ENCODE results near the gene CC2D2A.
"Not testable (repeated sequence)": the region's sequence is repeated elsewhere in the genome, so short reads cannot be mapped to it uniquely, and the experiment has no call there.

The CC2D2A gene

DNA sequence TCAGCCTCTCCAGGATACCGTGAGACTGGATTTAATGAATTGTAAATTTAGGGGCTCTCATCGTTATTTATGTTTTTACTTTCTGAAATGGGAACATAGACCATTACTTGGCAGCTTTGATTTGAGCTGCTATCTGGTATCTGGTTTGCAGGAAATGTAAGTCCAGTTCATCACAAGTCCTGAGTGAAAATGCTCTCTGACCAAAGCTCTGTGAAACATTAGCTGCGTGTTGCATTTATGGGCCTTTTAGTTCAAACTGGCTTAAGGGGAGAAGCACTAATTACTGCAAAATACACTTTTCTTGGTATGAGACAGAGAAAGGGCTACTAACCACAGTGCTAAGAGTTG, 420 bp downstream of the CC2D2A start:
- DNase-seq, result no peak

DNA sequence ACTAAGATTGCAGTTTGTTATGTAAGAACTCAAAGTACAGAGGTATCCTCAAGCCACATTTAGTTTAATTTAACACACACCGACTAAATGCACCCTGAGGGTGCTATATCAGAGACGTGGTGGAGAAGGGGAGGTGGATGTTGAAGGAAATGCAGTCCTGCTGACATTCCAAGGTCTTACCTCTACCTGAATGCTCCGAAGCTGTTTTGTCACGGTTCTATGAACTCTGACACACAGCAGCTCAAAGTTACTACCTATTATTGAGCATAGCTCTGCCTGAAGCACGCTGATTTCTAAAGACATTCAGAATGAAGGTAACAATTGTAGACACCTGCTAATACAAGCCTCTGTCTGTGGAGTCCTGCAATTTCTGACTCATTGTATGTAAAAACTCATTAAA, 6.7 kb downstream of the CC2D2A start:
- no peak for DNase-seq

DNA sequence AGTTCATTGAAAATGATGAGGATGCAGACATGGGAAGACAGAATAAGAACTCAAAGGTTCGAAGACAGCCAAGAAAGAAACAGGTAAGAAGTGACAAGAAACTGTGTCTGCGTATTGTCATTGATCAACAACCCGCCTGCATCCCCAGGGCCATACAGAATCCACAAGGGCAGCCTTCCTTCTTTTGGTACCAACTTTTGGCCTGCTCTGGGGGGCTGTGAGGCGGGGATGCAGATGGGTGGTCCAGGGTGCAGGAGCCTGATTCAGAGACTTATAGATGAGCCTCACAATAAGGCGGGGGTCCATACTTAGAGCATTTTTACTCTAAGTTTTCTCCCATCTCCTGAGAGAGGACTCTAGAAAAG, 9.0 kb downstream of the CC2D2A start:
- no peak for DNase-seq

DNA sequence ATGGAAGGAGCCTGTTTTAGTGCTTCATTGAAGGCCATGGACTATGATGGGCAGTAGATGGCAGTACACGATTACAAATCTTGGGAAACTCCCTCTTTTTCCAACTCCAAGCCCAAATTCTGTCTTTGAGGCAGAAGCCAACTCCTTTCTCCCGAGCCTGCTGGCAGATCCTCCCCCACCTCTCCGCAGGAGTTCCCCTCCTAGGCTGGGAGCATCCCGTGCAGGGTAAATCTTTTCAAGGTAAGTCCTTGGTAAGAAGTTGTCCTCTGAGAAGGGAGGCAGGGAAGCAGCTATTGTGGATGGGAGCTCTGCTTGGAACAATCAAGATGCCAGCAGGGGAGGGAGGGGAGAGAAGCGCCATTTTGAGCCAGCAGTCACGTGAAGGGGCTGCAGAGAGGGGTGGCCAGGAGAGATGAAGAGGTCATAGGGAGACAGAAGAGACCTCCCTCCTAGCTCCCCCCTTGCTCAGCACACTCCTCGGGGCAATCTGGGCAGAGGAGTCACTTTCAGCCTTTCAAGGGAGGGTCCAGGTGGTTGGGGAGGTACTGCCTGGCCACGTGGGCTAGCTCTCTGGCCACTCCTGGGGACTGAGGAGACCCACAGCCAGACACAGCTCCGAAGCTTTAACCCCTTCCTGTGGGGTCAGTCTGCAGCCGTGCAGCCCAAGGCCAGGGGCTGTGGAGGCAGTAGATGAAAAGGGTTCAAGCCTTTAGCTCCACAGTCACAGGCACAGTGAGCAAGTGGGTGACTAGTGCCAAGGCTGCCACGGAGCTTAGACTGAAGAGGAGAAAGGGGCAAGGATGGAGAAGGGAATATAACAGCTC, 9.6 kb downstream of the CC2D2A start:
- DNase-seq, result no peak

DNA sequence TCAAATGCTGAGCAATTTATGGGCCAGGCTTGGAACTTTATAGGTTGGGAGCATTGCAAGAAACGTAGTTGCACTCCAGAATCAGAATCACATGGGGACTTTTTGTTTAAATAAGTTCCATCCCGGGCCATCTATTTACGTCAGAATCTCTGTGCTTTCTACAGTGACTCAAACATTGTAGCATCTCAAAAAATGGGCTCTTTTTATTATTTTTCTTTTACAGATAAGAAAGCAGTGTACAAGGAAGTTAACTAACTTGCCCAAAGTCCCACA, 10.2 kb downstream of the CC2D2A start:
- DNase-seq, result no peak

DNA sequence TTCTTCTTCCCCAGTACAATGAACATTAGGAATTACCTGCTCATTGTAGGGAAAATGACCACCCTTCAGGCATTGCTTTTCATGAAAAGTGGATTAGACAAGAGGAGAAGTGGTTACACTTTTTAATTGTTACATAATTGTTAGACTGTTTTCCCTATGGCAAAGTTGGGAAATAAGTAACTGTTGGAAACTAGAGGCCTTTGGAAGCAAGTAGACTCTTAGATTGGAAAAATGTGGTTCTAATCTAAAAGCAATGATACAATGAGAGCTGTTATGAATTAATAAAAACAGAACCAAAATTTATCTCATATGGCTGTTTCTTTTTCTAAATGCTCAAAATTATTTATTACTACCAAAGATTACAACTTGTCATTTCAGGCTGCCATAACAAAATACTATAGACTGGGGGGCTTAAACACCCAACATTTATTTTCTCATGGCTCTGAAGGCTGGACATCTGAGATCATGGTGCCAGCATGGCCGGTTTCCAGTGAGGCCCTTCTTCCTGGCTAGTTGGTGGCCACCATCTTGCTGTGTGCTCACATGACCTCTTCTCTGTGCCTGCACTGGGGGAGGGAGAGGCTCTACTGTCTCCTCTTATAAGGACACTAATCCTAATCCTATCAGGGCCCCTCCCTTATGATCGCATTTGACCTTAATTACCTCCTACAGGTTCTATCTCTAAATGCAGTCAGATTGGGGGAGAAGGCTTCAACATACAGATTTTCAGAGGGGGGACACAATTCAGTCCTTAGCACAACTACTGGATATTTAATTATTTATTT, 12.5 kb downstream of the CC2D2A start:
- no peak for DNase-seq

DNA sequence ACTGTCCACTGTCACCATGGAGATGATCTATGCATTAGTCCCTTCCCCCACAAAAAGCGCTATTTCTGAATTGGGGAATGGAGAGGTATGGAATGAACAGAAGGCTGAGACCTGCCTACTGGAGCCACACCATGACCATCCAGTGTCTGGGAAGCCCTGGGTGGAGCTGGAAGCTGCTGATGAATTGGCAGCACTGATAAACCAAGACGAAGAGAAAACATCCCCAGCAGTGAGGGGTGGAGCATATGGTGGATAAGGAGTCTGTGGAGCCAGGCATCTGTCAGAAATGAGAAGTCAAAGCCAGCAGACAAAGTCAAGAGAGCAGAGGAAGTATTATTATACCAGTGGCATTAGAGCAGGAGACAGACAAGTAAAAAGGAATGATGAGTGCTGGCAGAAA, 13.2 kb downstream of the CC2D2A start:
- DNase-seq, result no peak

DNA sequence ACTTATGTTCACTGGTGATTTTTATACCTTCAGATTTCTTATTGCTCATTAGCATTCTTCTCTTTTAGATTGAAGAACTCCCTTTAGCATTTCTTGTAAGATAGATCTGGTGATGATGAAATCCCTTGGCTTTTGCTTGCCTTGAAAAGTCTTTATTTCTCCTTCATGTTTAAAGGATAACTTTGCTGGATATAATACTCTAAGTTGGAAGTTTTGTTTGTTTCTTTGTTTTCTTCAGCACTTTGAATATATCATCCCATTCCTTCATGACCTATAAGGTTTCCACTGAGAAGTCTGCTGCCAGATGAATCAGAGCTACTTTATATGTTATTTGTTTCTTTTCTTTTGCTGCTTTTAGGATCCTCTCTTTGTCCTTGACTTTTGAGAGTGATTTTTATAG, 18.5 kb downstream of the CC2D2A start:
- DNase-seq, result no peak

DNA sequence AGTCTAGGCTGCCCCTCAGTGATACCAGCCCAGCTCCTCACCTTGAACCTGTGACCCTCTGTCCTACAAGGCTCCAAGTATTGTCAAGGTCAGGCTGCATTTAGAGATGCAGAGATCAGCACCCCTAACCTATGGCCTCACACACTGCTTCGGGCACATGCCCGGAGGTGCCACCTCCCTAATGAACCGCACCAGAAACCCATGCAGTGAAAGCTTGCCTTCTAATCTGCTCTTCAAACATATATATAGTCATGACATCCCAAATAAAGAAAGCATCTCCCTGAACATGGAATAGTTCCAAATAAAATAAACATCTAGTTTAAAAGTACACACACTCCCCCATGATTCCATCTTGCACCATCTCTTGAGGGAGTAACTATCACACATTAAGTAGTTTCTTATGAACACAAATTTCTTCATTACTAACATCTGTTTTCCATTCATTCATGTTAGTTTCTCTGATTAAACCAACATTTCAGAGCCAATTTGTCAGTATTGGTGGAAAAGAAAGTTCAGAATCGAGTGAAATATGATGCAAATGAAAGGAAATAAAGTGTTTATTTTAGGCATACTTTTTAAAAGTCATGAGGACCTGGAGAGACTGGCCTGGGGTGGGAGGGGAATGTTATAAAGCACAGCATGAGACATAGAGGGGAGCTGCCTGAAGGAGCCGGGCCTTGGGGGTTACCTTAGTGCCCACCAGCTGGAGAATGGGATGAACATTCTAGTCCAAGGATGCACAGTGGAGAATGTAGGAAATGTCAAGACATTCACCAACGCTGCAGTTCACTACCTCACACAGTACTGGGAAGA, 19.2 kb downstream of the CC2D2A start:
- DNase-seq, result no peak

DNA sequence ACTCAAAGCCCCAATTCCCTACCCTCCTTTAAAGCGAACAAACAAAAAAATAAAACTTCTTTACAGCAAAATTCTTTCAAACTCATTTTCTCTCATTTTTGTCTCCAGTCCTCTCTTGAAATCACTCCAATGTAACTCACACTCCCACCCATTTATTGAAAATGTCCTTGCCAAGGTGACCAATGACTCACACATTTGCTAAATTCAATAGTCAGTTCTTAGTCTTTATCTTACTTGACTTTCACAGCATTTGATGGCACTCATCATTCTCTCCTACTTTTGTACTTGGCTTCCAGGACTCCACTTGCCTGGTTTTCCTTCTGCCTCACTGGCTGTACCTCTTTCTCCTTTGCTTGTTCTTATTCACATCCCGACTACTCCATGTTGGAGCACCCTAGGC, 19.9 kb downstream of the CC2D2A start:
- no peak for DNase-seq

DNA sequence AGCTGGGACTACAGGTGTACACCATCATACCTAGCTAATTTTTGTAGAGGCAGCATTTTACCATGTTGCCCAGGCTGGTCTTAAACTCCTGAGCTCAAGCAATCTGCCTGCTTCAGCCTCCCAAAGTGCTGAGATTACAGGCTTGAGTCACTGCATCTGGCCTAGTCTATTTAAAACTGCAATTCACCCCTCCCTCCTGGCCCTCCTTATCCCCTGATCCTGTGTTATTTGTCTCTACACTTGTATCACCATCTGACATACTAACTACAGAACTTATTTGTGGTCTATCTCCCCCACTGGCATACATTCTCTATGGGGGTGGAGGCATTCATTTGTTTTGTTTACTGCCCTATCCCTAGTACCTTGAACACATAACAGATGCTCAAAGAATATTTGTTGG, 23.7 kb downstream of the CC2D2A start:
- DNase-seq, result no peak

DNA sequence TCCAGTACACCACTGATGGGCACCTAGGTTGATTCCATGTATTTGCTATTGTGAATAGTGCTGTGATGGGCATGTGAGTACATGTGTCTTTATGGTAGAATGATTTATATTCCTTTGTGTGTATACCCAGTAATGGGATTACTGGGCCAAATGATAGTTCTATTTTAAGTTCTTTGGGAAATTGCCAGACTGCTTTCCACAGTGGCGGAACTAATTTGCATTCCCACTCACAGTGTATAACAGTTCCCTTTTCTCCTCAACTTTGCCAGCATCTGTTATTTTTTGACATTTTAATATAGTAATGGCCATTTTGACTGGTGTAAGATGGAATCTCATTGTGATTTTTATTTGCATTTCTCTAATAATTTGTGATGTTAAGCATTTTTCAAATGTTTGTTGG, 25.9 kb downstream of the CC2D2A start:
- DNase-seq, result no peak

DNA sequence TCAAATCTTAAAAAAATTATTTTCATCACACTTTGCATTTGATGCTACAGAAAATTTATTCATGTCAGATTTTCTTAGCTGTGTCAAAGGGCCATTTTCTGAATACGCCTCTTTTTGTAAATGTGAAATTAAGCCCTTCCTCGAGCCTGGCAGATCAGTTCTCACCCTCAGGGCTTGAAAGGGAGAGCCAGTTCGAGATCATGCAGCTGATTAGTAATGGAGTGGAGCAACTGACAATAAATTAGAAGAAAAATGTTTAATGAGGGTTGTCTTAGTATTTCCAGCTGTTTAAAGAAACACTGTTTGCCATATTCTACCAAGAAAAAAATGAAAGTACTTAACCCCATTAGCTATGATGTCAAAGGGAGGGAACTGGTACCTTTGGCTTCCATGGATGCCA, 28.7 kb downstream of the CC2D2A start:
- no peak for DNase-seq

DNA sequence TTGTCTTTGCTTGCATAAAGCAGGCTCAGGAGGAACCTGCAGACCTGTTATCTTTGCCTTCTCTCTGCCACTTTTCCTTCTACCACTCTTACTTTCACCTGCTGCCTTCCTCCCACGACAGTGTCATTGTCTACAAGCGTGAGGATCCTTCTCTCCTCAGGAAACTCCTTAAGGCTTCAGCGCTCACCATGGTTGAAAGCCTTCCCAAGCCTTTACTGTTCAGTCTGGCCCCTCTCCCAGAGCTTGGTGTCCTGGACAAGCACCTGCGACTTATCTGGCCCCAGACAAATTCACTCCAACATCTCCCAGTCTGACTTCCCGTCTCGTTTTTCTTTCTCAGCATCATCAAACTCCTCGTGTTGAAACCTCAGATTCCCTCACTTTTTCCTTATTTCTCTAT, 31.0 kb downstream of the CC2D2A start:
- DNase-seq, result no peak

DNA sequence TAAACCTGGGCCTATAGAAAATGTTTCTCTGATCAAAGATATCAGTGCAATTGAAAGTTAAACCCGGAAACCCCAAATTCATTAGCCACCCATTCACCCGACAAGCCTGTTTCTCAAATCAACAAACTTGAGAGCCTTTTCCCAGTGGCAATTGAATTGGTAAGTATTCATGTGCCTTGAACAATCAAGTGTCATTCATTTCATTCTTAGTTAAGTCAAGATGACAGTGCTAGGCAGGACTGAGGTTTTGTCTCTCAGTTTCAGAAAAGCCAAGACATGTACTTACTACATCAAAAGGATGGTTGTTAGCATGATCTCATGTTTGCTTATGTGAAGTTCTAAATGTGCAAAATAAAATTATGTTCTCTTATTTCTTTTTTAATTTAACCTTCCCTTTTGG, 32.3 kb downstream of the CC2D2A start:
- DNase-seq, result no peak

DNA sequence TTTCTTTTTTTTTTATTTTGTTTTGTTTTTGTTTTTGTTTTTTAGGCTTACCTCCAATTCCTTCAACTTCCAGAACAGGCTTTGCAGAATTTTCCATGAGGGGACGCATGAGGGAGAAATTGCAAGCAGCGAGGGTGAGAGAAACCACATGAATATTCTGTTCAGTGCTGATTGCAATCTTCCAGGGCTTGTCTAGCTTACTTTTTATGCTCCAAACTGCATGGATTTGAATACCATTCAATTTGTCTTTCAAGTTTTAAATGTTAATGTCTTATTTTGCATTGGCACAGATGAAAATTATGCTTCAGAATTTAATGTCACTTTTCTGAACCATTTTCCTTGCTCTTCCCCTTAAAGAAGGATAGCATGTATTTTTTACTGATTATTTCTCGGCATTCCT, 32.7 kb downstream of the CC2D2A start:
- no peak for DNase-seq

DNA sequence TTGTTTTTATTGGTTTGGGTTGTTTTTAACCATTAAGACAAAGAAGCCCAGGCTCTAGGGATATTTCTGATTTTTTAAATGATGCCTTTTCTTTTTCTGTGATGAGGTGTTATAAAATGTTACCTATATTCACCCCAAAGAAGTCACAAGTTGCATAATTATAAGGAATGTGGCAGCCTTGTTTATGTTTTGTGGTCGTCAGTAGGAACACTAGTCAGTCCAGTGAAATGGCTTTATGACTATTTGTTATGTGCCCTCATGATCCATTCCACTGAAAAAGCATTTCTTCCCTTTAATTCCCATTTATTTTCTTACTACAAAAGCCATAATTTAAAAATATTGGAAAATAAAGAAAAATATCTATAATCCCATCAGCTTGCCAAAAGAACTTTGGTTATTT, 34.4 kb downstream of the CC2D2A start:
- DNase-seq, result no peak

DNA sequence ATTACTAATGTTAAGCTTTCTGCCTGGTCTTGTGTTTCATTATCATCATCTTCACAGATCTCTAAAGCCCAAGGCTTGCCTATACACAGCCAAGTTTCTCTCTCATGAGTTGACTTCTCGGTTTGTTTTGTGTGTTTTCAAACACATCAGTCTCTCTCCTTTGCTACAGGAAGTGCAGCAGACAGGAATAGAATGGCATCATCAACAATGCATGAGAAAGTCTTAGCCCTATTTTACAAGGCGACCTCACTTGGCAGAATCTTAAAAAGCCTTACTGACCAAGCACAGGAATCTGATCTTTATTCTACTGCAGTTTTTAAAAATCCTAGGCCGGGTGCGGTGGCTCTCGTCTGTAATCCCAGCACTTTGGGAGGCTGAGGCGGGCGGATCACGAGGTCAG, 36.8 kb downstream of the CC2D2A start:
- no peak for DNase-seq

DNA sequence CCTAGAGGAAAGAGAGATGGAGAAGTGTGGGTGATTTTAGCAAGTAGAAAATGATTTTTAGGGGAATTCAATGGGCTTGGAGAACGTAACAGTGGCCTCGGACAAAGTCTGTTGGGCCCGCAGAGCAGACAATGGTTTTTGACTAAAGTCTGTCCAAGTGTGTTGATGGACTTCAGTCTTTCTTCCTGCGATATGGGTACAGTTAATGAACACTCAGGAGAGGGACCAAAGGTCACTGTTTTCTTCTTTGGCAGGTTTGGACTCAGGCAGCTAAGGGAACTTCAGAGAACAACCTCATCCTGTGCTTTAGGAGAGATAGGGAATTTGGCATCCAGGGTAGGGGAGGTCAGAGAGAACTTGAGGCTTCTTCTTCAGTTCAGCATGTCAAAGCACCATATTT, 38.0 kb downstream of the CC2D2A start:
- no peak for DNase-seq

DNA sequence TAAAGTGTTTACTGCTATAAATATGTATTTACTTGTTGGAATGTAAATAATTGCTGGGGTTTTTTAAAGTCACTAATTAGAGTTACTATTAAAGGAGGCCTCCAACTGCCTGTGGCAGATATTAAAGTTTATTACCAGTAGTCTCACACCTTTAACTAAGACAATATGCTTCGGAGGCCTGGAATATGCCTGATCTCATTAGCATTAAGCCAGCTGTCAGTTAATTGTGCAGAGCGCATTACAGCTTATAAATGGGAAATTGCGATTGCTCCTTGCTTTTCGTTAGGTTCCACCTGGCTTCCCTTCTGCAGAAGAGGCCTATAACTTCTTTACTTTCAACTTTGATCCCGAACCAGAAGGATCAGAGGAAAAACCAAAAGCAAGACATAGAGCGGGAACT, 41.3 kb downstream of the CC2D2A start:
- no peak for DNase-seq

DNA sequence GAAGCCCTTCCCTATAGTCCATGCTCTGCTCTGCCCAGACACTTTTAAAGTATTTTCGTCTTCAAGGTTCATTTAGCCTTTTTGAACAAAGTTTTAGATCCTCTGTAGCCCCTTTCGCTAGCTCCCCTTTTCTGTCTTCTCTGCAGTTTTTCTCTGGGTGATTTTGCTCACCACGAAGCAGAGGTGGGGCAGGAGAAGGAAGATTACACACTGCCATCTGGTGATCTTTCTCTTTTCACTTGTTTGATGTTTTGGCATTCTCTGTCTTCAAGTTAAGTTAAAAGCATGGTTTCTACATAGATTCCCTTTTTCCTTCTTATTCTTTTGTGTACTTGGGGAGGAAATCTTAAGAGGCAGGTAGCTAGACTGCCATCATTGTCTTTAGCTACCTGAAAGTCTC, 43.9 kb downstream of the CC2D2A start:
- no peak for DNase-seq

DNA sequence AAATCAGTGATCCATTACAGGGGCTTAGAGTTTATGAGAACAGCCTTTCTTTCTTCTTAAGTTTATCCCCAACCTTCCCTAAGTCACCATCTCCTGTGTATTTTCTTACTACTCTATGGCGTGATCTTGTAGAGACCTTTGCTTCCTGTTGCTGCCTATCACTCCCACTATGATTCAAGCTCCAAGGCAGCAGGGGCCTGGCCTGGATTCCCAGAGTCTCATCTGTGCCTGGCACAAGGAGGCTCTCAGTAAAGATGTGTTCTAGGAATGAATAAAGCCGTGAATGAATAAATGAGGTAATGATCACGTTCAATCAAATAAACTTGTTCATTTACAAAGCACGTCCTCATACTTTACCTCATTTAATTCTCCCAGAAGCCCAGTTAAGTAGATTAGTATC, 45.4 kb downstream of the CC2D2A start:
- DNase-seq, result no peak

DNA sequence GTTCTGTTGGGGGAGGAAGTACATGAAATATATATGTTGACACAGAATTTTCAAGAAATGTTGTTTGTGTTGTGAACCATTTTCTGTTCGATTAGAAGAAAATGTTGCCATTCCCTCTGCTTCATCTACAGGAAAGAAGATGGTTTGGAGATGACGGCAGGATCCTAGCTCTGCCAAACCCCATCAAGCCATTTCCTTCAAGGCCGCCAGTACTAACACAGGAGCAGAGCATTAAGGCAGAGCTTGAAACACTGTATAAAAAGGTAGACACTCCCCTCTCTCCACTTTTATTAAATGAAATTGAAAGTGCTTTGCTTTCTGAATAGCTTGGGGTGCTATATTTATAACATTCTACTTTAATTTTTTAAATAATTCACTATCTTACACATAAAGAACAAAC, 46.8 kb downstream of the CC2D2A start:
- DNase-seq, result no peak

DNA sequence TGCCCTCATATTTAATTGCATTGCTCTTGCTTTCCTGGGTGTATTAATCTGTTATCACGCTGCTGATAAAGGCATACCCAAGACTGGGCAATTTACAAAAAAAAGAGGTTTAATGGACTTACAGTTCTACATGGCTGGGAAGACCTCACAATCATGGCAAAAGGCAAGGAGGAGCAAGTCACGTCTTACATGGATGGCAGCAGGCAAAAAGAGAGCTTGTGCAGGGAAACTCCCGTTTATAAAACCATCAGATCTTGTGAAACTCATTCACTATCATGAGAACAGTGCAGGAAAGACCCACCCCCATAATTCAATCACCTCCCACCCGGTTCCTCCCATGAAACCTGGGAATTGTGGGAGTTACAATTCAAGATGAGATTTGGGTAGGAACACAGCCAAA, 48.0 kb downstream of the CC2D2A start:
- DNase-seq, result not testable (repeated sequence)

Measured in stimulated activated naive CD4-positive, alpha-beta T cell (primary cell).